SK-N-SH treated with all-trans-retinoic acid at 6 μM for 48 hours (cell line): Measurements from ENCODE around the gene AUH.

Experiments used
- ATAC-seq: fragments of 200-7000 bp; cut with Tn5 transposase; 3 replicates; pipeline ENCODE4 v1.9.1; 2020; ENCODE audit warnings: mild to moderate bottlenecking, moderate library complexity
- ARNTL ChIP-seq: fragments of 450-650 bp; formaldehyde crosslinking; IDR thresholded peaks from 2 replicates; pipeline ENCODE4 v1.5.0; 2020; ENCODE audit warnings: low read depth, mild to moderate bottlenecking, moderate library complexity, borderline replicate concordance
- BACH2 ChIP-seq: fragments of 250-450 bp; sonication (Bioruptor Pico); IDR thresholded peaks from 2 replicates; pipeline ENCODE4 v1.9.0; 2021; ENCODE audit warnings: mild to moderate bottlenecking, borderline replicate concordance
- CREB5 ChIP-seq: fragments of 250-450 bp; sonication (Bioruptor Pico); IDR thresholded peaks from 2 replicates; pipeline ENCODE4 v1.5.1; 2020; ENCODE audit warnings: low read depth, mild to moderate bottlenecking, moderate library complexity
- CSDC2 ChIP-seq: fragments of 250-450 bp; sonication (Bioruptor Pico); IDR thresholded peaks from 2 replicates; pipeline ENCODE4 v1.5.0; 2020; ENCODE audit warnings: mild to moderate bottlenecking, moderate library complexity
- CSRNP3 ChIP-seq: fragments of 250-450 bp; sonication (Bioruptor Pico); IDR thresholded peaks from 2 replicates; pipeline ENCODE4 v1.5.1; 2021; ENCODE audit warnings: mild to moderate bottlenecking, moderate library complexity
- ESRRG ChIP-seq: fragments of 250-450 bp; sonication (Bioruptor Pico); IDR thresholded peaks from 2 replicates; pipeline ENCODE4 v1.6.1; 2021; ENCODE audit warnings: mild to moderate bottlenecking
- GLIS3 ChIP-seq: fragments of 250-450 bp; sonication (Bioruptor Pico); IDR thresholded peaks from 2 replicates; pipeline ENCODE4 v1.5.0; 2020; ENCODE audit warnings: mild to moderate bottlenecking, moderate library complexity
- ISL1 ChIP-seq: fragments of 250-450 bp; sonication (Bioruptor Pico); IDR thresholded peaks from 2 replicates; pipeline ENCODE4 v2.1.2; 2022; ENCODE audit warnings: mild to moderate bottlenecking, moderate library complexity
- OSR1 ChIP-seq: fragments of 250-450 bp; sonication (Bioruptor Pico); IDR thresholded peaks from 2 replicates; pipeline ENCODE4 v1.8.0; 2022; ENCODE audit warnings: moderate library complexity, mild to moderate bottlenecking, inconsistent platforms
- PPARA ChIP-seq: fragments of 250-450 bp; sonication (Bioruptor Pico); IDR thresholded peaks from 2 replicates; pipeline ENCODE4 v1.5.0; 2020; ENCODE audit warnings: mild to moderate bottlenecking, borderline replicate concordance
- RARB ChIP-seq: fragments of 250-450 bp; sonication (Bioruptor Pico); IDR thresholded peaks from 2 replicates; pipeline ENCODE4 v1.8.0; 2021; ENCODE audit warnings: mild to moderate bottlenecking, moderate library complexity
- SNAI2 ChIP-seq: fragments of 250-450 bp; sonication (Bioruptor Pico); IDR thresholded peaks from 2 replicates; pipeline ENCODE4 v1.5.0; 2020; ENCODE audit warnings: mild to moderate bottlenecking, moderate library complexity
- TCF4 ChIP-seq: fragments of 250-450 bp; sonication (Bioruptor Pico); IDR thresholded peaks from 2 replicates; pipeline ENCODE4 v1.8.0; 2021; ENCODE audit warnings: mild to moderate bottlenecking, moderate library complexity, borderline replicate concordance
- ZC3H10 ChIP-seq: fragments of 250-450 bp; sonication (Bioruptor Pico); IDR thresholded peaks from 2 replicates; pipeline ENCODE4 v1.5.1; 2021; ENCODE audit warnings: mild to moderate bottlenecking, moderate library complexity
- ZFP3 ChIP-seq: fragments of 250-450 bp; sonication (Bioruptor Pico); IDR thresholded peaks from 2 replicates; pipeline ENCODE4 v1.5.0; 2020; ENCODE audit warnings: mild to moderate bottlenecking, moderate library complexity
- ZFP30 ChIP-seq: fragments of 450-650 bp; formaldehyde crosslinking; IDR thresholded peaks from 2 replicates; pipeline ENCODE4 v1.5.0; 2022; ENCODE audit warnings: mild to moderate bottlenecking, moderate library complexity
- ZNF565 ChIP-seq: fragments of 450-650 bp; formaldehyde crosslinking; conservative IDR thresholded peaks from 2 replicates; pipeline ENCODE4 v1.5.0; 2020; ENCODE audit warnings: low read depth, mild to moderate bottlenecking, moderate library complexity
- ZNF70 ChIP-seq: fragments of 450-650 bp; formaldehyde crosslinking; IDR thresholded peaks from 2 replicates; pipeline ENCODE4 v1.5.0; 2020; ENCODE audit warnings: mild to moderate bottlenecking, moderate library complexity
- ZNF8 ChIP-seq: fragments of 450-650 bp; formaldehyde crosslinking; IDR thresholded peaks from 2 replicates; pipeline ENCODE4 v1.5.0; 2020; ENCODE audit warnings: mild to moderate bottlenecking, moderate library complexity
- TF ChIP-seq, protein P1 (sequence below): fragments of 250-450 bp; sonication (Bioruptor Pico); IDR thresholded peaks from 2 replicates; pipeline ENCODE4 v1.8.0; 2020; ENCODE audit warnings: mild to moderate bottlenecking, moderate library complexity, borderline replicate concordance
- TF ChIP-seq, protein P2 (sequence below): fragments of 250-450 bp; sonication (Bioruptor Pico); IDR thresholded peaks from 2 replicates; pipeline ENCODE4 v1.8.0; 2021; ENCODE audit warnings: low read depth, mild to moderate bottlenecking, moderate library complexity, borderline replicate concordance
- TF ChIP-seq, protein P3 (sequence below): fragments of 250-450 bp; sonication (Bioruptor Pico); IDR thresholded peaks from 2 replicates; pipeline ENCODE4 v1.5.0; 2020; ENCODE audit warnings: mild to moderate bottlenecking, moderate library complexity

AUH gene

DNA sequence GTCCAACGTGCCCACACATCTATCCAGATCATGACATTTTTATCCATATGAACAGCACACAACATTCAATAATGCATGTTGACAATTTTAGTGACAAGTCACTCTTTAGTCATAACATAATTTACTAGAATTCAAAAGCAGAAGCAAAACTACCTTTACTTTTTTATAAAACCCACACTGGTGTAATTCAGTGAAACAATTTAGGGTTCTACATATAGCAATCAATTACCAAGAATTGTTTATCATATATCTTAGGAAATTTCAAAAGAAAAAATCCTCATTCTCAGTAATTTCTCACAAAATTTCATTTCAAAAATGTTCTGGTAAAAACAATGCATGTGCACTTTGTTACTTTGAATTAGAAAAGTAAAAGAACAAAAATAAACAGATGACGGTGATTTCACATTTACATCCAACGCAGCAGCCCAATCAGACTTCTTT, 12.6 kb downstream of the AUH start:
- ATAC-seq: no peak

DNA sequence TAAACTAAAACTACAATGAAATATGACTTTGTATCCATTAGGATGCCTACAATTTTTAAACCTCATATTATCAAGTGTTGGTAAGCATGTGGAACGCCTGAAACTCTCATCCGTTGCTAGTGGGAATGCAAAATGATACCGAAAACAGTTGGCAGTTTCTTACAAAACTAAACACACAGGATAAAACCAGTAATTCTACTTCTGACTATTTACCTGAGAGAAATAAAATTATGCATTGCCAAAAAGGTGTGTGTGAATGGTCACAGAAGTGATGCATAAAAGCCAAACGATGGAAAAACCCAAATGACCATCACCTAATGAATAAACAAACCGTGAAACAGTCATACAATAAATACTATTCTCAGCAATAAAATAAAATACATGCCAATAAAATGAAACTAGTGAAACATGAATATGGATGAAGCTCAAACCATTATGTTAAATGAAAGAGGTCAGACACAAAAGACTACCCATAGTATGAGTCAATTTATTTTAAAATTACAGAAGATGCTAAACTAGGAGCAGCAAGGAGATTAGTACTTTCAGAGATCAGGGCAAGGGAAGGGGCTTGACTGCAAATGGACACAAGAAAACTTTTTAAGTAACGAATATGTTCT, 13.4 kb downstream of the AUH start:
- ATAC-seq: no peak
- TF ChIP-seq ZNF565 (CRISPR knock-in tag): no peak

More for the DNA sequence above, 12.6 kb downstream of the AUH start:
- no peak for TF ChIP-seq CREB5 (CRISPR knock-in tag)
- TF ChIP-seq, protein P1, sequence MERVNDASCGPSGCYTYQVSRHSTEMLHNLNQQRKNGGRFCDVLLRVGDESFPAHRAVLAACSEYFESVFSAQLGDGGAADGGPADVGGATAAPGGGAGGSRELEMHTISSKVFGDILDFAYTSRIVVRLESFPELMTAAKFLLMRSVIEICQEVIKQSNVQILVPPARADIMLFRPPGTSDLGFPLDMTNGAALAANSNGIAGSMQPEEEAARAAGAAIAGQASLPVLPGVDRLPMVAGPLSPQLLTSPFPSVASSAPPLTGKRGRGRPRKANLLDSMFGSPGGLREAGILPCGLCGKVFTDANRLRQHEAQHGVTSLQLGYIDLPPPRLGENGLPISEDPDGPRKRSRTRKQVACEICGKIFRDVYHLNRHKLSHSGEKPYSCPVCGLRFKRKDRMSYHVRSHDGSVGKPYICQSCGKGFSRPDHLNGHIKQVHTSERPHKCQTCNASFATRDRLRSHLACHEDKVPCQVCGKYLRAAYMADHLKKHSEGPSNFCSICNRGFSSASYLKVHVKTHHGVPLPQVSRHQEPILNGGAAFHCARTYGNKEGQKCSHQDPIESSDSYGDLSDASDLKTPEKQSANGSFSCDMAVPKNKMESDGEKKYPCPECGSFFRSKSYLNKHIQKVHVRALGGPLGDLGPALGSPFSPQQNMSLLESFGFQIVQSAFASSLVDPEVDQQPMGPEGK (CRISPR knock-in tag): no peak

DNA sequence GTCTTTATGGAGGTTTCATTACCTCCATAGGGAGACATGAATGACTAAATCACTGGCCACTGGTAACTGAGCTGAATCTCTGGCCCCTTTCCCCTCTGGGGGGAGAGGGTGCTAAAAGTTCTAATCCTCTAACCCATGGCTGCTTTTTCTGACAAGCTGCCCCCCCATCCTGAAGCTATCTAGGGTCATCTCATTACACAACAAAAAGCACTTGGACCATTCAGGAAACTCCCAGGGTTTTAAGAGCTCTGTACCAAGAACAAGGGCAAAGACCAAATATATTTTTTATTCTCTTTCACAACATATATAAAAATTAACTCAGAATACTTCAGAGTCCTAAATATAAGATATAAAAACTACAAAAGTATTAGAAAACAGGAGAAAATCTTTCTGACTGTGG, 14.3 kb downstream of the AUH start:
- ATAC-seq: no peak
- TF ChIP-seq ISL1 (CRISPR knock-in tag): no peak
- TF ChIP-seq ZC3H10 (CRISPR knock-in tag): no peak
- TF ChIP-seq CSRNP3: no peak
- TF ChIP-seq GLIS3 (CRISPR knock-in tag): no peak
- TF ChIP-seq OSR1 (CRISPR knock-in tag): no peak
- no peak for TF ChIP-seq ARNTL (CRISPR knock-in tag)
- no peak for TF ChIP-seq CREB5 (CRISPR knock-in tag)
- TF ChIP-seq CSDC2 (CRISPR knock-in tag): no peak
- no peak for TF ChIP-seq ZNF8 (CRISPR knock-in tag)
- TF ChIP-seq ZNF70 (CRISPR knock-in tag): no peak
- TF ChIP-seq, protein P1 (CRISPR knock-in tag): no peak
- no peak for TF ChIP-seq ZFP30
- no peak for TF ChIP-seq BACH2 (CRISPR knock-in tag)
- no peak for TF ChIP-seq ZFP3 (CRISPR knock-in tag)
- no peak for TF ChIP-seq PPARA
- TF ChIP-seq ZNF565 (CRISPR knock-in tag): no peak
- TF ChIP-seq ESRRG (CRISPR knock-in tag): no peak
- TF ChIP-seq RARB (CRISPR knock-in tag): no peak
- TF ChIP-seq, protein P2, sequence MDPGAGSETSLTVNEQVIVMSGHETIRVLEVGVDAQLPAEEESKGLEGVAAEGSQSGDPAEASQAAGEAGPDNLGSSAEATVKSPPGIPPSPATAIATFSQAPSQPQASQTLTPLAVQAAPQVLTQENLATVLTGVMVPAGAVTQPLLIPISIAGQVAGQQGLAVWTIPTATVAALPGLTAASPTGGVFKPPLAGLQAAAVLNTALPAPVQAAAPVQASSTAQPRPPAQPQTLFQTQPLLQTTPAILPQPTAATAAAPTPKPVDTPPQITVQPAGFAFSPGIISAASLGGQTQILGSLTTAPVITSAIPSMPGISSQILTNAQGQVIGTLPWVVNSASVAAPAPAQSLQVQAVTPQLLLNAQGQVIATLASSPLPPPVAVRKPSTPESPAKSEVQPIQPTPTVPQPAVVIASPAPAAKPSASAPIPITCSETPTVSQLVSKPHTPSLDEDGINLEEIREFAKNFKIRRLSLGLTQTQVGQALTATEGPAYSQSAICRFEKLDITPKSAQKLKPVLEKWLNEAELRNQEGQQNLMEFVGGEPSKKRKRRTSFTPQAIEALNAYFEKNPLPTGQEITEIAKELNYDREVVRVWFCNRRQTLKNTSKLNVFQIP: no peak
- no peak for TF ChIP-seq SNAI2 (CRISPR knock-in tag)

DNA sequence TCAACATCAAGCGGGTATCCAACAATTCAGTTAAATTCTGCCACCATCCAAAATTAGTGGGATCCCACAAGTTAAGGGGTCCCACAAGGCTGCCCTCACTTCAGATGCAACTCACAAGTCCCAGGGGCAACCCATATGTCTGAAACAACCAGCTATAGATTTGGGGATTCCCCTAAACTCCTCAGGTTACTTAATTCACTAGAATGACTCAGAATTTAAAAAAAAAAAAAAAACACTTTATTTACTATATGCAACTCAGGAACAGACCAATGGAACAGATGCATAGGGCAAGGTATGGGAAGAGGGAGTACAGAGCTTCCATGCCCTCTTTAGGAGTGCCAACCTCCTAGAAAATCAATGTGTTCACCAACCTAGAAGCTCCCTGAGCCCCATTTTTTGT, 15.1 kb downstream of the AUH start:
- no peak for ATAC-seq
- TF ChIP-seq ARNTL (CRISPR knock-in tag): no peak
- no peak for TF ChIP-seq ZNF70 (CRISPR knock-in tag)
- TF ChIP-seq TCF4 (CRISPR knock-in tag): no peak
- TF ChIP-seq, protein P3, sequence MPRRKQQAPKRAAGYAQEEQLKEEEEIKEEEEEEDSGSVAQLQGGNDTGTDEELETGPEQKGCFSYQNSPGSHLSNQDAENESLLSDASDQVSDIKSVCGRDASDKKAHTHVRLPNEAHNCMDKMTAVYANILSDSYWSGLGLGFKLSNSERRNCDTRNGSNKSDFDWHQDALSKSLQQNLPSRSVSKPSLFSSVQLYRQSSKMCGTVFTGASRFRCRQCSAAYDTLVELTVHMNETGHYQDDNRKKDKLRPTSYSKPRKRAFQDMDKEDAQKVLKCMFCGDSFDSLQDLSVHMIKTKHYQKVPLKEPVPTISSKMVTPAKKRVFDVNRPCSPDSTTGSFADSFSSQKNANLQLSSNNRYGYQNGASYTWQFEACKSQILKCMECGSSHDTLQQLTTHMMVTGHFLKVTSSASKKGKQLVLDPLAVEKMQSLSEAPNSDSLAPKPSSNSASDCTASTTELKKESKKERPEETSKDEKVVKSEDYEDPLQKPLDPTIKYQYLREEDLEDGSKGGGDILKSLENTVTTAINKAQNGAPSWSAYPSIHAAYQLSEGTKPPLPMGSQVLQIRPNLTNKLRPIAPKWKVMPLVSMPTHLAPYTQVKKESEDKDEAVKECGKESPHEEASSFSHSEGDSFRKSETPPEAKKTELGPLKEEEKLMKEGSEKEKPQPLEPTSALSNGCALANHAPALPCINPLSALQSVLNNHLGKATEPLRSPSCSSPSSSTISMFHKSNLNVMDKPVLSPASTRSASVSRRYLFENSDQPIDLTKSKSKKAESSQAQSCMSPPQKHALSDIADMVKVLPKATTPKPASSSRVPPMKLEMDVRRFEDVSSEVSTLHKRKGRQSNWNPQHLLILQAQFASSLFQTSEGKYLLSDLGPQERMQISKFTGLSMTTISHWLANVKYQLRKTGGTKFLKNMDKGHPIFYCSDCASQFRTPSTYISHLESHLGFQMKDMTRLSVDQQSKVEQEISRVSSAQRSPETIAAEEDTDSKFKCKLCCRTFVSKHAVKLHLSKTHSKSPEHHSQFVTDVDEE (CRISPR knock-in tag): no peak
- TF ChIP-seq CREB5 (CRISPR knock-in tag): no peak
